ENCODE measurements around the gene LYZL1. TPM values are rescaled to one million over a fixed set of nuclear protein-coding genes. Genes with fewer than 3 reads are reported as not detected.

Gene LYZL1
- total RNA-seq, 4 donors from 2014 or later, result not detected

DNA sequence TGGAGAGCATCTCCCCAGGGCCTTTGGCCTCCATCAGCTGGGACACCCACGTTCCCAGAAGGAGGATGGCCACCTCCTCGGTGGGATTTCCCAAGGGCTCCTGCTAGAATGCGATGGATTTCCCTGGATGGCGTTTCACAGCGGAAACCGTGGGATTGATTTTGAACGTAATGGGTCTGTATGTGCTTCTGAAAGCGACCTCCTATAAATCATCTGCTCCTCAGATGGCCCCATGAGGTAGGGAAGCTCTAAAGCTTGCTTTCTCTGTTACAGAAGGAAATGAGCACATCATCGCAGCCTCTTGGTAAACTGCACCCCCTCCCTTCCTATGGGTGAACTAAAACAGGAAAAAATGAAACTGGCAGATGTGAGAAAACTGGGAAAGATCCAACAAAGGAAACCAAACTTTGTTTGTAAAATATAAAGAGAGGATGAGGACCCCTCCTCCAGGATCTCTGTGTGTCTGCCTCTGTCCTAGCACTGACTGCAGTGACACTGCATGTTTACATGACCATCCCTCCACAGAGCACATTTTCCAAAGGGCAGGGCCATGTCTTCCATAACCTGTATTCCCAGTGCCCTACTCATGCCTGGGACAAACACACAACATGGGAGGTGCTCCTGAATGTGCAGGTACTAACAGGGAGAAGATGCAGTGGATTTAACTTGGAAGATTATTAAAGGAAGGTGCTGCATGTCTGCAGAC lies 57.6 kb downstream of the LYZL1 start:
- TF ChIP-seq POLR2A (IDR thresholded peaks at IDR 0.05) (no peak), EP300 (IDR thresholded peaks at IDR 0.05) (no peak)
- TF ChIP-seq, protein P1, sequence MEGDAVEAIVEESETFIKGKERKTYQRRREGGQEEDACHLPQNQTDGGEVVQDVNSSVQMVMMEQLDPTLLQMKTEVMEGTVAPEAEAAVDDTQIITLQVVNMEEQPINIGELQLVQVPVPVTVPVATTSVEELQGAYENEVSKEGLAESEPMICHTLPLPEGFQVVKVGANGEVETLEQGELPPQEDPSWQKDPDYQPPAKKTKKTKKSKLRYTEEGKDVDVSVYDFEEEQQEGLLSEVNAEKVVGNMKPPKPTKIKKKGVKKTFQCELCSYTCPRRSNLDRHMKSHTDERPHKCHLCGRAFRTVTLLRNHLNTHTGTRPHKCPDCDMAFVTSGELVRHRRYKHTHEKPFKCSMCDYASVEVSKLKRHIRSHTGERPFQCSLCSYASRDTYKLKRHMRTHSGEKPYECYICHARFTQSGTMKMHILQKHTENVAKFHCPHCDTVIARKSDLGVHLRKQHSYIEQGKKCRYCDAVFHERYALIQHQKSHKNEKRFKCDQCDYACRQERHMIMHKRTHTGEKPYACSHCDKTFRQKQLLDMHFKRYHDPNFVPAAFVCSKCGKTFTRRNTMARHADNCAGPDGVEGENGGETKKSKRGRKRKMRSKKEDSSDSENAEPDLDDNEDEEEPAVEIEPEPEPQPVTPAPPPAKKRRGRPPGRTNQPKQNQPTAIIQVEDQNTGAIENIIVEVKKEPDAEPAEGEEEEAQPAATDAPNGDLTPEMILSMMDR (IDR thresholded peaks at IDR 0.05), result no peak
- DNase-seq (ENCODE audit: low spot score in 2 of 2), result no peak
- H3K9me3 ChIP-seq, result peaks cover 0 to 8% (median 0%) of the 10 kb centered on the region in 4 donors
- no peaks in the 10 kb centered on the region for H3K27me3 ChIP-seq
- 56 to 75% methylated on average over 9 of the region's 9 CpGs for WGBS, 2 donors
- H3K4me3 ChIP-seq, result no peak overlapping the region
- H3K4me1 ChIP-seq, result peaks cover 0 to 28% (median 7%) of the 10 kb centered on the region in 4 donors
- no peaks in the 10 kb centered on the region for H3K36me3 ChIP-seq
- H3K27ac ChIP-seq, result no peak overlapping the region

DNA sequence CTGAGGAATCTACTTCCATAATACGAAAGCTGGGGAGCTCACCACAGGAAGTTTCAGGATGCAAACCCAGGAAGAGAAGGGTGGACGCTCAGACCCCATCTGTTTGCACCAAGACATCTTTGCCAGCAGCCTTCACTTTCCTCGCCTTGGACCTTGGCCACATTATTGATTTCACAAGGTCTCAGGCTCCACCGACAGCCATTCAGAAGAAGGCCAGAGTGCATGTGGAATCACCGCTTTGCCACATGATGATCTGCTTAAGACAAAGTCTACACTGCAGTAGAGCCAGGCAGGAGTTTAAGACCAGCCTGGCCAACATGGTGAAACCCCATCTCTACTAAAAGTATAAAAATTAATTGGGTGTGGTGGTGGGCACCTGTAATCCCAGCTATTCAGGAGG lies 60.0 kb downstream of the LYZL1 start:
- Histone ChIP-seq H3K4me1 (peaks cover 0 to 40% (median 5%) of the 10 kb centered on the region in 4 donors), H3K9me3 (no peaks in the 10 kb centered on the region), H3K4me3 (no peak overlapping the region), H3K36me3 (no peaks in the 10 kb centered on the region), H3K27me3 (no peaks in the 10 kb centered on the region), H3K27ac (no peak overlapping the region)
- no peak for DNase-seq (ENCODE audit: low spot score in 2 of 2)
- 83 to 92% methylated on average over 5 of the region's 5 CpGs for WGBS, 2 donors
- TF ChIP-seq POLR2A (IDR thresholded peaks at IDR 0.05) (no peak), EP300 (IDR thresholded peaks at IDR 0.05) (no peak)
- TF ChIP-seq, protein P1 (IDR thresholded peaks at IDR 0.05), result no peak

DNA sequence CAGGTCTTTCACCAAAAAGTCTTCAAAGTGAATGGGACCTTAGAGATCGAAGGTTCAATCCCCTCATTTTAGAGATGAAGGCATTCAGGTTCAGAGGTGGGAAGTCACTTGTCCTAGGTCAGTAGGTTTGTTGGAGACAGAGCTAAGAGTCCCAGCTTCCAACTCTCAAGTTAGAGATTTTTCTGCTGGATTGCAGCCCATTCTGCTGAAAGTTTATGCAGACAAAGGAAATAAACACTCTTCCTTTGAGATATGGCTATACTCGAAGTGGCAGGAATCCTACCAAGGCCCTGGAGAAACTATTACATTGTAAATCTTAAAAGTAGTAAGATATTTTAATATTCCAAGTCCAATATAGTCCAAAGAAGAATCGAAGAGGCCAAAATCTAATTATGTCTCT lies 64.4 kb downstream of the LYZL1 start:
- 55 to 56% methylated on average over 3 of the region's 3 CpGs for WGBS, 2 donors
- H3K4me1 ChIP-seq, result peaks cover 0 to 37% (median 0%) of the 10 kb centered on the region in 4 donors
- no peak for TF ChIP-seq POLR2A (IDR thresholded peaks at IDR 0.05)
- H3K9me3 ChIP-seq, result no peaks in the 10 kb centered on the region
- H3K27ac ChIP-seq, result peak overlapping the region in 2 of 4 donors; percentile 17 to 50
- H3K36me3 ChIP-seq, result no peaks in the 10 kb centered on the region
- H3K4me3 ChIP-seq, result no peak overlapping the region
- DNase-seq (ENCODE audit: low spot score in 2 of 2), result no peak
- H3K27me3 ChIP-seq, result no peaks in the 10 kb centered on the region

DNA sequence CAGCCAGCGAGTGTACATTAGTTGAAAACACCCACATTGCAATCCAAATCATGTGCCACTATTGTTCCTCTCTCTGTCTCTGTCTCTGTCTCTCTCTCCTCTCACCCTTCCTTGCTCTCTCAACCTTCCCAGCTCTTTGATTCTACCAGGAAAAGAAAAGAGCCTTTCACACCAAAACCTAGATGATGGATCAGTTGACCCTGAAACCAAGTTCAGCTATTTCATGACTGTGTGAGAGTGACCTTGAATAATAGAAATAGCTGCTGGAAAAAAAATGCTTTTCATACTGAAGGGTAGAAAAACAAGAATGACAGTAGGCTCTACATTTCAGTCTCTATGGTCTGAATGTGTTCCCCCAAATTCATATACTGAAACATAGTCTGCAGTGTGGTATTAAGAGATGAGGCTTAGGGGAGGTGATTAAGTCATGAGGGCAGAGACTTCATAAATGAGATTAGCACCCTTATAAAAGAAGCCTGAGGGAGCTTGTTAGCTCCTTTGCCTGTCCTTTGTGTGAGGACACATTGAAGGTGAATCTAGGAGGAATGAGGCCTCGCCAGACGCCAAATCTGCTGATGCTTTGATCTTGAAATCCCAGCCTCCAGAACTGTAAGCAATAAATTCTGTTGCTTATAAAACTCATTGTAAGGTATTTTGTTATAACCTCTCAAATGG lies 65.2 kb downstream of the LYZL1 start:
- 66 to 69% methylated on average over 3 of the region's 3 CpGs for WGBS, 2 donors
- Histone ChIP-seq H3K27me3 (no peaks in the 10 kb centered on the region), H3K36me3 (no peaks in the 10 kb centered on the region), H3K9me3 (no peaks in the 10 kb centered on the region), H3K27ac (peak overlapping the region in 2 of 4 donors; percentile 40 to 50), H3K4me3 (no peak overlapping the region), H3K4me1 (peaks cover 0 to 37% (median 0%) of the 10 kb centered on the region in 4 donors)
- DNase-seq (ENCODE audit: low spot score in 2 of 2), result no peak
- no peak for TF ChIP-seq POLR2A (IDR thresholded peaks at IDR 0.05)
- TF ChIP-seq, protein P1 (IDR thresholded peaks at IDR 0.05), result no peak
- TF ChIP-seq EP300 (IDR thresholded peaks at IDR 0.05), result no peak

DNA sequence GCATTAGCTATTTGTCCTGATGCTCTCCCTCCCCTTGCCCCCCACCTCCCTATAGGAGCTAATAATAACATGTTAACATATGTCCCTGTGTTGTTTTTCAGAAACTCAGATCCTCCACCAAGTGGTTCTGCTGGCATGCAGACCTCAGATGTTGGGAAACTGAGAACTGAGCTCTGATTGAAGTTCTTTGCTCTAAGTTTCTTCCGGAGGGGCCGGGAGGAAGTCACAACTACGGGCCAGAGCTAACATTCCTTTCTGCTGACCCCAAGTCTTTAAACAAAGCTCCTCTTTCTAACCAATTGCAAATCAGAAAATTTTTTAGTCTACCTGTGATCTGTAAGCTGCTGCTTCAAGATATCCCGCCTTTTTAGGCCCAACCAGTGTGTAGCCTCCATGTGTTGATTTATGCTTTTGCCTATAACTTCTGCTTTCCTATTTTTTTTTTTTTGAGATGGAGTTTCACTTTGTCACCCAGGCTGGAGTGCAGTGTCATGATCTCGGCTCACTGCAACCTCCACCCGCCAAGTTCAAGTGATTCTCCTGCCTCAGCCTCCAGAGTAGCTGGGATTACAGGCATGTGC lies 66.6 kb downstream of the LYZL1 start:
- H3K27ac ChIP-seq, result no peak overlapping the region
- DNase-seq (ENCODE audit: low spot score in 2 of 2), result no peak
- 54 to 60% methylated on average over 6 of the region's 6 CpGs for WGBS, 2 donors

More for the DNA sequence above, 66.6 kb downstream of the LYZL1 start:
- Histone ChIP-seq H3K4me3 (no peak overlapping the region), H3K27me3 (no peaks in the 10 kb centered on the region), H3K4me1 (peaks cover 0 to 37% (median 0%) of the 10 kb centered on the region in 4 donors), H3K36me3 (no peaks in the 10 kb centered on the region), H3K9me3 (no peaks in the 10 kb centered on the region)
- no peak for TF ChIP-seq EP300 (IDR thresholded peaks at IDR 0.05)
- TF ChIP-seq POLR2A (IDR thresholded peaks at IDR 0.05), result no peak
- TF ChIP-seq, protein P1 (IDR thresholded peaks at IDR 0.05), result no peak
